Fibroblast of lung (primary cell): ENCODE data around the gene PLB1. TPM values are rescaled to one million over a fixed set of nuclear protein-coding genes. Genes with fewer than 3 reads are reported as not detected.

Source experiments
- DNase-seq, 2 donors: peaks; one replicate each; pipeline versions ENCODE4 v3.0.0 to v3.0.0-alpha.2; 2010; ENCODE audit warnings: low read depth in 2 of 2
- H2AFZ ChIP-seq: 2 replicates; pipeline ENCODE4 v1.5.1; 2012; ENCODE audit warnings: low read length, control low read depth, inconsistent platforms
- H3K27ac ChIP-seq: 2 replicates; pipeline ENCODE4 v1.5.1; 2011; ENCODE audit warnings: low read length, control low read depth; ENCODE audit not compliant: insufficient read depth
- H3K27me3 ChIP-seq: 2 replicates; pipeline ENCODE4 v1.5.1; 2011; ENCODE audit warnings: mild to moderate bottlenecking, low read length; ENCODE audit not compliant: control insufficient read depth, insufficient read depth
- H3K36me3 ChIP-seq: 2 replicates; pipeline ENCODE4 v1.5.1; 2011; ENCODE audit warnings: low read length; ENCODE audit not compliant: control insufficient read depth, insufficient read depth
- H3K4me1 ChIP-seq: 2 replicates; pipeline ENCODE4 v1.5.1; 2011; ENCODE audit warnings: low read length; ENCODE audit not compliant: control insufficient read depth, insufficient read depth; ENCODE audit errors: extremely low read depth
- H3K4me2 ChIP-seq: 2 replicates; pipeline ENCODE4 v1.5.1; 2011; ENCODE audit warnings: low read length, control low read depth; ENCODE audit not compliant: insufficient read depth; ENCODE audit errors: extremely low read depth
- H3K4me3 ChIP-seq, 4 experiments: fragments of 200-600 bp in 1 of 4; sonication (generic) in 1 of 4; replicated peaks in 1 of 4; 2 replicates each; pipeline ENCODE4 v1.5.1; 2011 to 2016; ENCODE audit warnings: low read length in 4 of 4, low read depth in 3 of 4, mild to moderate bottlenecking in 3 of 4, control low read depth in 2 of 4, inconsistent platforms in 1 of 4, mixed read lengths in 1 of 4; ENCODE audit not compliant: insufficient read depth in 1 of 4; ENCODE audit errors: control extremely low read depth in 1 of 4
- H3K79me2 ChIP-seq: 2 replicates; pipeline ENCODE4 v1.5.1; 2012; ENCODE audit warnings: mild to moderate bottlenecking, low read length, inconsistent platforms; ENCODE audit not compliant: control insufficient read depth, insufficient read depth
- H3K9ac ChIP-seq: 2 replicates; pipeline ENCODE4 v1.5.1; 2011; ENCODE audit warnings: mild to moderate bottlenecking, low read length, control low read depth; ENCODE audit not compliant: insufficient read depth
- H3K9me3 ChIP-seq: 2 replicates; pipeline ENCODE4 v1.5.1; 2012; ENCODE audit warnings: low read depth, low read length; ENCODE audit not compliant: control insufficient read depth, insufficient read depth
- H4K20me1 ChIP-seq: 2 replicates; pipeline ENCODE4 v1.5.1; 2011; ENCODE audit warnings: low read length; ENCODE audit not compliant: control insufficient read depth, insufficient read depth; ENCODE audit errors: extremely low read depth
- CTCF ChIP-seq, 2 donors: IDR thresholded peaks in 1 of 2; conservative IDR thresholded peaks in 1 of 2; 1 replicate in 1 of 2; 2 replicates in 1 of 2; pipeline ENCODE4 v1.5.1; 2011 to 2012; ENCODE audit warnings: low read length in 2 of 2, control low read depth in 1 of 2, inconsistent platforms in 1 of 2, low read depth in 1 of 2, mild to moderate bottlenecking in 1 of 2
- EZH2 ChIP-seq: IDR thresholded peaks from 2 replicates; pipeline ENCODE4 v1.5.1; 2012; ENCODE audit warnings: low read length, control low read depth, mild to moderate bottlenecking; ENCODE audit errors: missing control alignments
- polyA plus RNA-seq, 2 donors: library from polyadenylated mRNA; depleted of rRNA in 1 of 2; stranded (reverse) in 1 of 2; unstranded in 1 of 2; fragments of >200 nt; gene quantifications; 2 replicates each; pipeline ENCODE4 v1.2.1, GENCODE V29; 2011 to 2012; ENCODE audit warnings: missing spikeins in 1 of 2
- total RNA-seq: library from RNA; depleted of rRNA; stranded (reverse); fragments of >200 nt; gene quantifications from 2 replicates; pipeline ENCODE4 v1.2.1, GENCODE V29; 2014

The PLB1 gene
- total and polyA plus RNA-seq, 2 donors (not counting 1 experiment from before 2014, with no cell fraction given), result 0.70 to 1.8 TPM

GRCh38 chr2:28493636-28494035, 2.2 kb upstream of the PLB1 start:
- no peak for DNase-seq
- Histone ChIP-seq H3K36me3 (no peaks in the 10 kb centered on the region), H3K79me2 (no peaks in the 10 kb centered on the region), H3K27me3 (peaks cover 27% of the 10 kb centered on the region), H2AFZ (no peak overlapping the region), H4K20me1 (no peaks in the 10 kb centered on the region), H3K27ac (no peak overlapping the region), H3K9me3 (no peaks in the 10 kb centered on the region), H3K4me2 (no peak overlapping the region), H3K4me3 (no peak overlapping the region), H3K9ac (no peak overlapping the region), H3K4me1 (no peaks in the 10 kb centered on the region)
- TF ChIP-seq EZH2 (no peak), CTCF (conservative IDR thresholded peaks at IDR 0.05 in 1 of 2, IDR thresholded peaks at IDR 0.05 in 1 of 2; ENCODE audit: low read depth in 1 of 2, low read length in 2 of 2) (no peak)

GRCh38 chr2:28496781-28497180, 921 bp downstream of the PLB1 start:
- no peak overlapping the region for H3K4me2 ChIP-seq
- H3K4me3 ChIP-seq, result no peak overlapping the region
- H3K9me3 ChIP-seq, result no peaks in the 10 kb centered on the region
- H3K27me3 ChIP-seq, result peaks cover 11% of the 10 kb centered on the region
- no peak overlapping the region for H3K9ac ChIP-seq
- no peaks in the 10 kb centered on the region for H3K4me1 ChIP-seq
- H3K36me3 ChIP-seq, result no peaks in the 10 kb centered on the region
- no peaks in the 10 kb centered on the region for H4K20me1 ChIP-seq
- H3K27ac ChIP-seq, result no peak overlapping the region
- no peak overlapping the region for H2AFZ ChIP-seq
- TF ChIP-seq EZH2, result no peak
- no peak for TF ChIP-seq CTCF (conservative IDR thresholded peaks at IDR 0.05 in 1 of 2, IDR thresholded peaks at IDR 0.05 in 1 of 2; ENCODE audit: low read depth in 1 of 2, low read length in 2 of 2)
- no peaks in the 10 kb centered on the region for H3K79me2 ChIP-seq
- DNase-seq, result no peak

GRCh38 chr2:28497206-28497605, 1.3 kb downstream of the PLB1 start:
- no peak overlapping the region for H3K9ac ChIP-seq
- TF ChIP-seq CTCF (conservative IDR thresholded peaks at IDR 0.05 in 1 of 2, IDR thresholded peaks at IDR 0.05 in 1 of 2; ENCODE audit: low read depth in 1 of 2, low read length in 2 of 2), result no peak
- TF ChIP-seq EZH2, result no peak
- no peak overlapping the region for H2AFZ ChIP-seq
- no peaks in the 10 kb centered on the region for H3K36me3 ChIP-seq
- H3K4me1 ChIP-seq, result no peaks in the 10 kb centered on the region
- peaks cover 7% of the 10 kb centered on the region for H3K27me3 ChIP-seq
- no peak overlapping the region for H3K4me2 ChIP-seq
- H3K4me3 ChIP-seq, result no peak overlapping the region
- H3K27ac ChIP-seq, result no peak overlapping the region
- H3K9me3 ChIP-seq, result no peaks in the 10 kb centered on the region
- no peak for DNase-seq
- no peaks in the 10 kb centered on the region for H3K79me2 ChIP-seq
- no peaks in the 10 kb centered on the region for H4K20me1 ChIP-seq
